Chondrocyte (in vitro differentiated cells): ENCODE data around the gene ZNF582. TPM values are rescaled to one million over a fixed set of nuclear protein-coding genes. Genes with fewer than 3 reads are reported as not detected.

Experiments
- DNase-seq: peaks from one replicate; pipeline ENCODE4 v3.0.0; 2021; ENCODE audit warnings: mixed read lengths, low spot score
- H3K27ac Mint-ChIP-seq: one replicate; pipeline ENCODE4 v1.8.0; 2021; ENCODE audit warnings: mild to moderate bottlenecking, moderate library complexity, mixed read lengths; ENCODE audit not compliant: unreplicated experiment
- H3K27me3 Mint-ChIP-seq: 2 replicates; pipeline ENCODE4 v1.8.0; 2021; ENCODE audit warnings: low read depth, mixed read lengths
- H3K36me3 Mint-ChIP-seq: 2 replicates; pipeline ENCODE4 v1.8.0; 2021; ENCODE audit warnings: low read depth, mixed read lengths
- H3K4me1 Mint-ChIP-seq: 2 replicates; pipeline ENCODE4 v1.8.0; 2021; ENCODE audit warnings: low read depth, mild to moderate bottlenecking, mixed read lengths
- H3K4me3 Mint-ChIP-seq: one replicate; pipeline ENCODE4 v1.8.0; 2021; ENCODE audit warnings: mild to moderate bottlenecking, moderate library complexity, mixed read lengths; ENCODE audit not compliant: unreplicated experiment
- H3K9me3 Mint-ChIP-seq: 2 replicates; pipeline ENCODE4 v1.8.0; 2021; ENCODE audit warnings: low read depth, mixed read lengths
- CTCF ChIP-seq: fragments of 200-600 bp; sonication (generic); IDR thresholded peaks from 2 replicates; pipeline ENCODE4 v1.5.0; 2021; ENCODE audit warnings: antibody characterized with exemption, mild to moderate bottlenecking, moderate library complexity
- total RNA-seq: library from RNA; stranded (reverse); gene quantifications from 3 replicates; pipeline ENCODE4 v1.2.1, GENCODE V29; 2021

Gene ZNF582
- total RNA-seq, 1 donor from 2014 or later, result 2.3 TPM

DNA sequence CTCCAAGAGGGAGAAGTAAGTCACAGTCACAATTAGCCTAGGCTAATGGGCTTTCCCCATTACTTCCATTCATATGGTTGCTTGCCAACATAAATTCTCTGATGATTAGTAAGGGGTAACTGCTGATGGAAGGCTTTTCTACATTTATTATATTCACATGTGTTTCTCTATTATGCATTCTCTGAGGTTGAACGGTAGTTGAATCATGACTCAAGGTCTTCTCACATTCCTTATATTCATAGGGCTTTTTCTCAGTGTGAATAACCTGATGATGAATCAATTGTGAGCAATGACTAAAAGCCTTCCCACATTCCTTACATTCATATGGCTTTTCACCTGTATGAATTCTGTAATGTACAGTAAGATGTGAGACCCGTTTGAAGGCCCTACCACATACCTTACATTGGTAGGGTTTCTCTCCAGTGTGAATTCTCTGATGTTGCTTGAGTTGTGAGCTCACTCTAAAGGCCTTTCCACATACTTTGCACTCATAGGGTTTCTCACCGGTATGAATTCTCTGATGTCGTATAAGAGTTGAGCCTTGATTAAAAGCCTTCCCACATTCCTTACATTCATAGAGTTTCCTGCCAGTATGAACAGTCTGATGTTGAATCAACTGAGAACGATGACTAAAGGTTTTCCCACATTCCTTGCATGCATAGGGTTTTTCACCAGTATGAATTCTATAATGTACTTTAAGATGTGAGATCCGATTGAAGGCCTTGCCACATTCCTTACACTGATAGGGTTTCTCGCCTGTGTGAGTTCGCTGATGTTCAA lies 9.3 kb downstream of the ZNF582 start:
- DNase-seq, result no peak
- no peak overlapping the region for H3K4me3 Mint-ChIP-seq
- H3K9me3 Mint-ChIP-seq, result peaks cover 83% of the 10 kb centered on the region
- no peaks in the 10 kb centered on the region for H3K4me1 Mint-ChIP-seq
- TF ChIP-seq CTCF, result no peak
- H3K27ac Mint-ChIP-seq, result no peak overlapping the region
- H3K27me3 Mint-ChIP-seq, result no peaks in the 10 kb centered on the region
- peaks cover 40% of the 10 kb centered on the region for H3K36me3 Mint-ChIP-seq

DNA sequence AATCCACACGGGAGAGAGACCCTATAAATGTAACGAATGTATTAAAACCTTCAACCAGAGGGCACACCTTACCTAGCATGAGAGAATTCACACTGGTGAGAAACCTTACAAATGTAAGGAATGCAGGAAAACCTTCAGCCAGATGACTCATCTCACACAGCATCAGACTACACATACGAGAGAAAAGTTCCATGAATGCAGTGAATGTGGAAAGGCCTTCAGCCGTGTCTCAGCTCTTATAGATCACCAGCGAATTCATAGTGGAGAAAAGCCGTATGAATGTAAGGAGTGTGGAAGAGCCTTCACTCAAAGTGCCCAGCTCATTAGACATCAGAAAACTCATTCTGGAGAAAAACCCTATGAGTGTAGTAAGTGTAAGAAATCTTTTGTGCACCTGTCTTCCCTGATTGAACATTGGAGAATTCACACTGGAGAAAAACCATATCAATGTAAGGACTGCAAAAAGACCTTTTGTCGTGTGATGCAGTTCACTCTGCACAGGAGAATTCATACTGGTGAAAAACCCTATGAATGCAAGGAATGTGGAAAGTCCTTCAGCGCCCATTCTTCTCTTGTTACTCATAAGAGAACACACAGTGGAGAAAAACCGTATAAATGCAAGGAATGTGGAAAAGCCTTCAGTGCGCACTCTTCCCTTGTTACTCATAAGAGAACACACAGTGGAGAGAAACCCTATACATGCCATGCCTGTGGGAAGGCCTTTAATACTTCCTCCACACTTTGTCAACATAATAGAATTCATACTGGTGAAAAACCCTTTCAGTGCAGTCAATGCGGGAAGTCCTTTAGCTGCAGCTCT lies 16.0 kb downstream of the ZNF582 start:
- Mint-ChIP-seq H3K27ac (no peak overlapping the region), H3K4me1 (no peaks in the 10 kb centered on the region), H3K4me3 (no peak overlapping the region), H3K9me3 (peaks cover 80% of the 10 kb centered on the region), H3K27me3 (no peaks in the 10 kb centered on the region), H3K36me3 (peaks cover 61% of the 10 kb centered on the region)
- DNase-seq, result no peak
- no peak for TF ChIP-seq CTCF

- Mint-ChIP-seq H3K4me1 (peaks cover 15% of the 10 kb centered on the region), H3K4me3 (no peak overlapping the region), H3K27ac (no peak overlapping the region), H3K36me3 (peaks cover 63% of the 10 kb centered on the region), H3K9me3 (peaks cover 75% of the 10 kb centered on the region), H3K27me3 (no peaks in the 10 kb centered on the region)
- no peak for TF ChIP-seq CTCF
- no peak for DNase-seq
Observed at GRCh38 chr19:56372281-56372680, 21.1 kb downstream of the ZNF582 start.

- TF ChIP-seq CTCF, result no peak
- H3K36me3 Mint-ChIP-seq, result peaks cover 43% of the 10 kb centered on the region
- H3K27ac Mint-ChIP-seq, result no peak overlapping the region
- DNase-seq, result no peak
- H3K27me3 Mint-ChIP-seq, result no peaks in the 10 kb centered on the region
- H3K4me3 Mint-ChIP-seq, result peak overlapping the region; percentile 38
- peaks cover 72% of the 10 kb centered on the region for H3K9me3 Mint-ChIP-seq
- H3K4me1 Mint-ChIP-seq, result peaks cover 15% of the 10 kb centered on the region
Observed at GRCh38 chr19:56369886-56370676, 23.3 kb downstream of the ZNF582 start.
